H1 (cell line): ENCODE results near the gene KCTD20. TPM values are rescaled to one million over a fixed set of nuclear protein-coding genes. Genes with fewer than 3 reads are reported as not detected.

Experiments used
- CTCF ChIA-PET: fragments of 300-600 bp; sonication (Branson Sonifier 250); formaldehyde crosslinking; loops from one replicate; lab custom pipeline; 2021; ENCODE audit not compliant: partially characterized antibody; lab: Charles Lee
- POLR2A ChIA-PET: fragments of 300-600 bp; sonication (Branson Sonifier 250); formaldehyde crosslinking; loops from one replicate; lab custom pipeline; 2021; ENCODE audit warnings: inconsistent platforms; ENCODE audit not compliant: partially characterized antibody; lab: Charles Lee
- DNase-seq, 2 experiments: peaks; one replicate each; pipeline versions ENCODE4 v3.0.0 to v3.0.0-alpha.2; 2010 to 2022; ENCODE audit warnings: low spot score in 2 of 2, low read depth in 1 of 2, mixed read lengths in 1 of 2
- FAIRE-seq: peaks from 2 replicates; lab custom pipeline; 2011; peaks lifted over from hg19 to GRCh38; lab: Jason Lieb, UNC
- H2AFZ ChIP-seq: 2 replicates; pipeline ENCODE4 v1.8.1; 2012; ENCODE audit warnings: low read length, inconsistent platforms
- H2AK5ac ChIP-seq: 2 replicates; pipeline ENCODE4 v1.6.1; 2013; ENCODE audit warnings: low read depth, low read length
- H2BK120ac ChIP-seq: replicated peaks from 2 replicates; pipeline ENCODE3; 2013; ENCODE audit warnings: low read depth, low read length, inconsistent platforms
- H2BK12ac ChIP-seq: 2 replicates; pipeline ENCODE4 v1.6.1; 2013; ENCODE audit warnings: low read depth, low read length
- H2BK15ac ChIP-seq: 2 replicates; pipeline ENCODE4 v1.6.1; 2013; ENCODE audit warnings: low read length
- H2BK20ac ChIP-seq: 2 replicates; pipeline ENCODE4 v1.6.1; 2013; ENCODE audit warnings: low read length
- H2BK5ac ChIP-seq: 2 replicates; pipeline ENCODE4 v1.6.1; 2013; ENCODE audit warnings: low read depth, low read length
- H3K14ac ChIP-seq: 2 replicates; pipeline ENCODE4 v1.6.1; 2013; ENCODE audit warnings: inconsistent platforms; ENCODE audit not compliant: insufficient read length
- H3K18ac ChIP-seq: 2 replicates; pipeline ENCODE4 v1.6.1; 2013; ENCODE audit warnings: low read length; ENCODE audit errors: extremely low read depth
- H3K23ac ChIP-seq: 2 replicates; pipeline ENCODE4 v1.6.1; 2013; ENCODE audit warnings: inconsistent platforms; ENCODE audit not compliant: insufficient read length
- H3K23me2 ChIP-seq: 2 replicates; pipeline ENCODE4 v1.6.1; 2013; ENCODE audit warnings: low read depth, low read length
- H3K27ac ChIP-seq: 2 replicates; pipeline ENCODE4 v1.6.1; 2011; ENCODE audit warnings: low read depth, low read length, inconsistent platforms
- H3K27me3 ChIP-seq, 4 experiments: replicated peaks in 1 of 4; 1 replicate in 1 of 4; 2 replicates in 3 of 4; pipeline versions ENCODE4 v1.6.1 to v1.8.1; 2011 to 2013; ENCODE audit warnings: low read length in 3 of 4, mild to moderate bottlenecking in 3 of 4, inconsistent platforms in 2 of 4, mixed read lengths in 2 of 4, moderate library complexity in 1 of 4; ENCODE audit not compliant: control insufficient read depth in 3 of 4, insufficient read depth in 3 of 4; ENCODE audit errors: extremely low read depth in 1 of 4
- H3K36me3 ChIP-seq, 4 experiments: 2 replicates each; pipeline versions ENCODE4 v1.6.1 to v1.8.1; 2011 to 2013; ENCODE audit warnings: mild to moderate bottlenecking in 4 of 4, low read length in 3 of 4, moderate library complexity in 2 of 4, control low read depth in 1 of 4, inconsistent platforms in 1 of 4; ENCODE audit not compliant: insufficient read depth in 4 of 4, control insufficient read depth in 2 of 4
- H3K4ac ChIP-seq: replicated peaks from 2 replicates; pipeline ENCODE3; 2013; ENCODE audit warnings: low read length, low read depth, mixed read lengths, inconsistent platforms; ENCODE audit not compliant: insufficient read length
- H3K4me1 ChIP-seq, 4 experiments: replicated peaks in 1 of 4; 1 replicate in 1 of 4; 2 replicates in 3 of 4; pipeline versions ENCODE4 v1.6.1 to v1.8.1; 2011 to 2013; ENCODE audit warnings: low read length in 3 of 4, inconsistent platforms in 2 of 4, mixed read lengths in 1 of 4; ENCODE audit not compliant: insufficient read depth in 4 of 4, control insufficient read depth in 3 of 4
- H3K4me2 ChIP-seq, 2 experiments: 2 replicates each; pipeline versions ENCODE4 v1.6.1 to v1.8.1; 2011 to 2013; ENCODE audit warnings: low read depth in 2 of 2, low read length in 2 of 2, control low read depth in 1 of 2, inconsistent platforms in 1 of 2, mild to moderate bottlenecking in 1 of 2; ENCODE audit not compliant: insufficient read depth in 1 of 2
- H3K4me3 ChIP-seq, 4 experiments: fragments of 200-600, 300-600 bp in 1 of 4; sonication (generic), shearing (Covaris generic), sonication (Bioruptor Twin) in 1 of 4; 2 replicates each; pipeline versions ENCODE4 v1.5.1 to v1.8.1; 2011 to 2016; ENCODE audit warnings: low read length in 4 of 4, low read depth in 3 of 4, control low read depth in 2 of 4, inconsistent platforms in 2 of 4, mild to moderate bottlenecking in 2 of 4, mixed read lengths in 1 of 4, moderate library complexity in 1 of 4; ENCODE audit not compliant: insufficient read depth in 2 of 4; ENCODE audit errors: extremely low read depth in 1 of 4
- H3K56ac ChIP-seq: replicated peaks from 2 replicates; pipeline ENCODE3; 2013; ENCODE audit warnings: low read depth, mild to moderate bottlenecking, mixed read lengths, low read length, inconsistent platforms; ENCODE audit not compliant: insufficient read length
- H3K79me1 ChIP-seq: 2 replicates; pipeline ENCODE4 v1.6.1; 2013; ENCODE audit warnings: low read depth, low read length, control low read depth
- H3K79me2 ChIP-seq, 2 experiments: 2 replicates each; pipeline versions ENCODE4 v1.6.1 to v1.8.1; 2012 to 2013; ENCODE audit warnings: low read length in 2 of 2, mild to moderate bottlenecking in 2 of 2, inconsistent platforms in 1 of 2; ENCODE audit not compliant: insufficient read depth in 2 of 2, control insufficient read depth in 1 of 2
- H3K9ac ChIP-seq, 4 experiments: replicated peaks in 1 of 4; 1 replicate in 1 of 4; 2 replicates in 3 of 4; pipeline versions ENCODE4 v1.6.1 to v1.8.1; 2011 to 2013; ENCODE audit warnings: low read depth in 3 of 4, low read length in 3 of 4, control low read depth in 2 of 4, mild to moderate bottlenecking in 2 of 4, moderate library complexity in 2 of 4, inconsistent platforms in 1 of 4; ENCODE audit errors: extremely low read depth in 1 of 4
- H3K9me3 ChIP-seq, 2 experiments: 2 replicates each; pipeline versions ENCODE4 v1.6.1 to v1.8.1; 2012 to 2013; ENCODE audit warnings: mild to moderate bottlenecking in 2 of 2, moderate library complexity in 2 of 2, control low read depth in 1 of 2, inconsistent platforms in 1 of 2, low read depth in 1 of 2, low read length in 1 of 2, mixed read lengths in 1 of 2; ENCODE audit not compliant: insufficient read depth in 2 of 2
- H4K20me1 ChIP-seq, 2 experiments: replicated peaks in 1 of 2; 2 replicates each; pipeline versions ENCODE3 to v1.8.1; 2011 to 2013; ENCODE audit warnings: inconsistent platforms in 2 of 2, low read length in 2 of 2, mild to moderate bottlenecking in 1 of 2; ENCODE audit not compliant: insufficient read depth in 2 of 2, control insufficient read depth in 1 of 2
- H4K5ac ChIP-seq: 2 replicates; pipeline ENCODE4 v1.6.1; 2013; ENCODE audit warnings: low read length, low read depth, mixed read lengths, inconsistent platforms; ENCODE audit not compliant: insufficient read length
- H4K8ac ChIP-seq: 2 replicates; pipeline ENCODE4 v1.8.0; 2013; ENCODE audit warnings: mild to moderate bottlenecking, moderate library complexity, low read length, inconsistent platforms; ENCODE audit not compliant: insufficient read depth; ENCODE audit errors: extremely low read depth
- H4K91ac ChIP-seq: replicated peaks from 2 replicates; pipeline ENCODE3; 2013; ENCODE audit warnings: low read length, mixed read lengths, inconsistent platforms; ENCODE audit not compliant: insufficient read length
- BRCA1 ChIP-seq: IDR thresholded peaks from 2 replicates; pipeline ENCODE4 v1.6.1; 2012; ENCODE audit warnings: low read depth, low read length, improper control_type of control experiment
- CBX5 ChIP-seq: fragments of 300-800, 300-1000 bp; sonication (generic); IDR thresholded peaks from 2 replicates; pipeline ENCODE4 v1.7.1; 2016; ENCODE audit warnings: antibody characterized with exemption, low read length, low read depth
- CBX8 ChIP-seq: fragments of 300-800, 300-1000 bp; sonication (generic); IDR thresholded peaks from 2 replicates; pipeline ENCODE4 v1.7.1; 2016; ENCODE audit warnings: low read depth, low read length, borderline replicate concordance
- CHD1 ChIP-seq: IDR thresholded peaks from 2 replicates; pipeline ENCODE4 v1.6.1; 2012; ENCODE audit warnings: low read depth, low read length, improper control_type of control experiment
- GTF2F1 ChIP-seq: IDR thresholded peaks from 2 replicates; pipeline ENCODE4 v1.6.1; 2012; ENCODE audit warnings: low read depth, low read length, improper control_type of control experiment, borderline replicate concordance
- KDM1A ChIP-seq: fragments of 200-600, 300-600 bp; sonication (generic); IDR thresholded peaks from 2 replicates; pipeline ENCODE4 v1.7.1; 2016; ENCODE audit warnings: mild to moderate bottlenecking, low read length, borderline replicate concordance
- KDM5A ChIP-seq: fragments of 200-600 bp; IDR thresholded peaks from 2 replicates; pipeline ENCODE4 v1.7.1; 2012; ENCODE audit warnings: mild to moderate bottlenecking, low read length, inconsistent platforms, mixed read lengths
- MAX ChIP-seq: IDR thresholded peaks from 2 replicates; pipeline ENCODE4 v1.6.1; 2012; ENCODE audit warnings: inconsistent platforms
- POLR2A ChIP-seq, 2 experiments: IDR thresholded peaks; 1 replicate in 1 of 2; 2 replicates in 1 of 2; pipeline ENCODE4 v1.6.1; 2011; ENCODE audit warnings: low read depth in 2 of 2, low read length in 2 of 2, mild to moderate bottlenecking in 2 of 2; ENCODE audit errors: control extremely low read depth in 1 of 2
- SAP30 ChIP-seq: fragments of 300-600 bp; sonication (generic); IDR thresholded peaks from 2 replicates; pipeline ENCODE4 v1.7.1; 2012; ENCODE audit warnings: low read length, moderate library complexity, mild to moderate bottlenecking, inconsistent platforms; ENCODE audit not compliant: insufficient read depth, insufficient replicate concordance
- SIX5 ChIP-seq: IDR thresholded peaks from 2 replicates; pipeline ENCODE4 v1.6.1; 2011; ENCODE audit warnings: mild to moderate bottlenecking, low read depth, low read length
- SRF ChIP-seq: IDR thresholded peaks from 2 replicates; pipeline ENCODE4 v1.6.1; 2011; ENCODE audit warnings: mild to moderate bottlenecking, low read depth, low read length, moderate library complexity
- SUZ12 ChIP-seq: fragments of 200-600 bp; sonication (generic); IDR thresholded peaks from 2 replicates; pipeline ENCODE4 v1.6.1; 2012; ENCODE audit warnings: mild to moderate bottlenecking, inconsistent platforms, low read length, moderate library complexity, mixed read lengths
- TAF1 ChIP-seq: IDR thresholded peaks from 2 replicates; pipeline ENCODE4 v1.6.1; 2011; ENCODE audit warnings: mild to moderate bottlenecking, low read depth, low read length
- ZNF274 ChIP-seq: IDR thresholded peaks from 2 replicates; pipeline ENCODE4 v1.7.0; 2012; ENCODE audit warnings: low read length, borderline replicate concordance; ENCODE audit errors: extremely low read depth
- WGBS, 2 experiments: shearing (Covaris generic) in 1 of 2; methylation state at CpG; one replicate each; pipeline versions ENCODE4 v1.1.6 to v1.1.7; 2013 to 2015; ENCODE audit warnings: low lambda C conversion rate in 2 of 2, mixed read lengths in 2 of 2, inconsistent platforms in 1 of 2, low coverage in 1 of 2, missing lambda C conversion rate in 1 of 2; ENCODE audit not compliant: insufficient replicate concordance in 2 of 2, insufficient coverage in 1 of 2, insufficient read length in 1 of 2; ENCODE audit errors: extremely low coverage in 1 of 2, missing lambda C conversion rate in 1 of 2; 5-methylcytosine and 5-hydroxymethylcytosine counted together
- polyA plus RNA-seq, 7 experiments: library from polyadenylated mRNA; depleted of rRNA in 3 of 7; stranded (reverse) in 5 of 7; unstranded in 2 of 7; fragments of >200 nt in 5 of 7; fragments of 200-250 nt in 2 of 7; gene quantifications; 1 replicate in 5 of 7; 2 replicates in 1 of 7; 4 replicates in 1 of 7; pipeline versions ENCODE4 v1.2.1 to v1.2.3, GENCODE V29; 2011 to 2013; ENCODE audit warnings: missing spikeins in 2 of 7, mixed read lengths in 2 of 7
- total RNA-seq: library from RNA; stranded (reverse); fragmentation: NEBNext Ultra II Directional; extraction: Animal tissue kit (Norgen Biotek cat#: 25700); gene quantifications from 2 replicates; pipeline ENCODE4 v1.2.1, GENCODE V29; 2021

KCTD20 gene
- total and polyA plus RNA-seq, 2 of the 8 experiments (the other 6 are each of a cell fraction or from before 2014, with no cell fraction given) = 10.1 to 26.2 TPM

GRCh38 chr6:36492621-36493020 lies 49.8 kb downstream of the KCTD20 start:
- H2BK20ac ChIP-seq = no peak overlapping the region
- H3K9me3 ChIP-seq = no peaks in the 10 kb centered on the region
- H3K36me3 ChIP-seq = peaks cover 2 to 29% (median 18%) of the 10 kb centered on the region in 4 experiments; a peak in 6 of 8 replicates
- no peak overlapping the region for H2BK15ac ChIP-seq
- no peak for FAIRE-seq
- CTCF ChIA-PET = interaction anchor here (0.6 to 1.4 kb wide), 2 partner anchors 49 to 231 kb away, joined by 3 read pairs; no protein-coding TSS in a partner anchor
- no peak for DNase-seq
- H3K4me1 ChIP-seq = peaks cover 0 to 7% (median 3%) of the 10 kb centered on the region in 4 experiments; a peak in 2 of 7 replicates
- WGBS, 2 experiments = 91% methylated on average over 1 of the region's 1 CpG; no CpG with 5 or more reads in 1 of the 2 experiments
- no peak overlapping the region for H4K5ac ChIP-seq
- no peak overlapping the region for H3K4me3 ChIP-seq
- H2AK5ac ChIP-seq = no peak overlapping the region
- no peak overlapping the region for H2BK12ac ChIP-seq
- H3K79me2 ChIP-seq = no peaks in the 10 kb centered on the region
- no peaks in the 10 kb centered on the region for H3K79me1 ChIP-seq
- H4K20me1 ChIP-seq = no peaks in the 10 kb centered on the region
- no peak overlapping the region for H3K23ac ChIP-seq
- H3K14ac ChIP-seq = no peak overlapping the region
- no peak overlapping the region for H2BK120ac ChIP-seq
- POLR2A ChIA-PET = interaction anchor here (1.5 kb wide), 2 partner anchors 10 to 114 kb away, joined by 5 to 6 read pairs; no protein-coding TSS in a partner anchor
- H3K9ac ChIP-seq = no peak overlapping the region
- H2AFZ ChIP-seq = no peak overlapping the region
- no peak overlapping the region for H3K56ac ChIP-seq
- no peak overlapping the region for H4K91ac ChIP-seq
- no peaks in the 10 kb centered on the region for H3K23me2 ChIP-seq
- H3K4ac ChIP-seq = no peak overlapping the region
- no peak overlapping the region for H3K27ac ChIP-seq
- H4K8ac ChIP-seq = no peak overlapping the region
- no peak overlapping the region for H2BK5ac ChIP-seq
- no peak overlapping the region for H3K18ac ChIP-seq
- no peak overlapping the region; a peak in 1 of 4 replicates for H3K4me2 ChIP-seq
- no peaks in the 10 kb centered on the region for H3K27me3 ChIP-seq
- no peak for TF ChIP-seq CBX5
- TF ChIP-seq BRCA1 = no peak
- no peak for TF ChIP-seq SUZ12
- TF ChIP-seq CHD1 = no peak
- TF ChIP-seq MAX = no peak
- TF ChIP-seq SAP30 = no peak
- no peak for TF ChIP-seq SIX5
- TF ChIP-seq TAF1 = no peak
- TF ChIP-seq KDM1A = no peak
- TF ChIP-seq CBX8 = no peak
- TF ChIP-seq SRF = no peak
- no peak for TF ChIP-seq POLR2A (IDR thresholded peaks at IDR 0.05; ENCODE audit: control extremely low read depth in 1 of 2, low read depth in 2 of 2, low read length in 2 of 2)
- TF ChIP-seq ZNF274 = no peak
- TF ChIP-seq GTF2F1 = no peak
- no peak for TF ChIP-seq KDM5A
